ENCODE data around the gene WNT7A. TPM values are rescaled to one million over a fixed set of nuclear protein-coding genes. Genes with fewer than 3 reads are reported as not detected.

WNT7A gene
- total RNA-seq, 1 donor from 2014 or later: 1.0 TPM

DNA sequence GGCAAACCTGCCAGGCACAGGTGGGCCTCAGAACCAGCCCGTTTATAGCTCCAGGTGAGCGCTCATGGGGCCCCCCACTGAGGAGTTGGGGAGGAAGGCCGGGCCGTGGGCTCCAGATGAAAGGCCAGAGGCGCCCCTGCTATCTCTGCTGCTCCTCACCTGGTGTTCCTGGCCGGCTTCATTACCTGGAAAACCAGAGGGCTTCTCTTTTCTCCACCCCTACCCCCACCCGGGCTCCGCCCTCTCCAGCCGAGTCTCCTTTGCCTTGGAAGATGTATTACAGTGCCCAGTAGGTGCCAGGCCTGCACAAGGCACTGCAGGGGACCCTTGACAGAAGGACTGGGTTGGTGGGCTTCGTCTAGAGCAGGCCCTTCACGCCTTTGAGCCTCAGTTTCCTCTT is 111.4 kb downstream of the WNT7A start:
- H3K4me3 Mint-ChIP-seq: no peak overlapping the region
- H3K27me3 Mint-ChIP-seq (ENCODE audit: low read depth): no peaks in the 10 kb centered on the region
- H3K4me1 Mint-ChIP-seq: peaks cover 50% of the 10 kb centered on the region
- H3K27ac Mint-ChIP-seq: peak overlapping the region; percentile 30
- H3K9me3 Mint-ChIP-seq: no peaks in the 10 kb centered on the region
- no peaks in the 10 kb centered on the region for H3K36me3 Mint-ChIP-seq
- no peak for DNase-seq (ENCODE audit: low spot score in 2 of 2, unreplicated experiment in 2 of 2)
- TF ChIP-seq, protein P1, sequence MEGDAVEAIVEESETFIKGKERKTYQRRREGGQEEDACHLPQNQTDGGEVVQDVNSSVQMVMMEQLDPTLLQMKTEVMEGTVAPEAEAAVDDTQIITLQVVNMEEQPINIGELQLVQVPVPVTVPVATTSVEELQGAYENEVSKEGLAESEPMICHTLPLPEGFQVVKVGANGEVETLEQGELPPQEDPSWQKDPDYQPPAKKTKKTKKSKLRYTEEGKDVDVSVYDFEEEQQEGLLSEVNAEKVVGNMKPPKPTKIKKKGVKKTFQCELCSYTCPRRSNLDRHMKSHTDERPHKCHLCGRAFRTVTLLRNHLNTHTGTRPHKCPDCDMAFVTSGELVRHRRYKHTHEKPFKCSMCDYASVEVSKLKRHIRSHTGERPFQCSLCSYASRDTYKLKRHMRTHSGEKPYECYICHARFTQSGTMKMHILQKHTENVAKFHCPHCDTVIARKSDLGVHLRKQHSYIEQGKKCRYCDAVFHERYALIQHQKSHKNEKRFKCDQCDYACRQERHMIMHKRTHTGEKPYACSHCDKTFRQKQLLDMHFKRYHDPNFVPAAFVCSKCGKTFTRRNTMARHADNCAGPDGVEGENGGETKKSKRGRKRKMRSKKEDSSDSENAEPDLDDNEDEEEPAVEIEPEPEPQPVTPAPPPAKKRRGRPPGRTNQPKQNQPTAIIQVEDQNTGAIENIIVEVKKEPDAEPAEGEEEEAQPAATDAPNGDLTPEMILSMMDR (IDR thresholded peaks at IDR 0.05; ENCODE audit: unreplicated experiment): no peak

DNA sequence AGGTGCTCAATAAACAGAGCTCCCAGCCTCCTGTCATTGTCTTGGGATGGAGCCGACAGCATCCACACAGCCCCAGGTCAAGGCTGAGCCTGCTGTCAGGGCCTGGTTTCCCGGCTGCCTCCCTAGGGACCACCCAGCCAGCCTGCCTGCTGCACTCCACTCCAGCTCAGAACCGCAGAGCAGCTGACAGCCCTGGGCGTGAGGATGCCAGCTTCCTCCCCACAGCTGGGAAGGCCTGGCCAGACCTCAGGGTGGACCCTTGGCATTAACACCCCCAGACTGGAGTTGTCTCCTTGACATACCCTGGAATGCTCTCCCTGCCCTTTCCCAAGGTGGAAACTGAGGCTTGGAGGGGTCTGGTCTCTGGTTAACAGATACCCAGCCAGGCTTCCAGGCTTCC is 112.0 kb downstream of the WNT7A start:
- Mint-ChIP-seq H3K4me1 (peaks cover 50% of the 10 kb centered on the region), H3K27ac (peak overlapping the region; percentile 43), H3K36me3 (no peaks in the 10 kb centered on the region), H3K27me3 (ENCODE audit: low read depth) (no peaks in the 10 kb centered on the region), H3K4me3 (no peak overlapping the region), H3K9me3 (no peaks in the 10 kb centered on the region)
- TF ChIP-seq, protein P1 (IDR thresholded peaks at IDR 0.05; ENCODE audit: unreplicated experiment): no peak
- DNase-seq (ENCODE audit: low spot score in 2 of 2, unreplicated experiment in 2 of 2): no peak

DNA sequence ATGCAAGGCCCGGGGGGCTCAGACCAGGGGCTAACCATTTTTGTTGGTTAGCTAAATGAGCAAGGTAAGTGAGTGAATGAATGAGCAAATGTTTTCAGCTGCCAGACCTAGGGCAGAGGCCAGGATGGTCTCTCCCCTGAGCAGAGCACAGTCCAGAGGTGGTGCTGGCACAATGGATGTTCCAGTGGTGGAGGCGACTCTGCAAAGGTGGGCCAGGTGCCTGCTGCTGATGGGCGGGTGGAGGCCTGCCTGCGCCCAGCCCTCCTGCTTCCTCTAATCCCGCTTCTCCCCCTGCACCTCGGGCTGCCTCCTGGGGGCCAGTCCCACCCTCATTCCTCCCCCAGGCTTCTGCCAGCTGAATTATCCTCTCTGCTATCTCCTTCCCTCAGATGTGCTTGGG is 112.8 kb downstream of the WNT7A start:
- H3K4me3 Mint-ChIP-seq: no peak overlapping the region
- no peak for DNase-seq (ENCODE audit: low spot score in 2 of 2, unreplicated experiment in 2 of 2)
- peak overlapping the region; percentile 95 for H3K27ac Mint-ChIP-seq
- no peaks in the 10 kb centered on the region for H3K27me3 Mint-ChIP-seq (ENCODE audit: low read depth)
- peaks cover 50% of the 10 kb centered on the region for H3K4me1 Mint-ChIP-seq
- H3K9me3 Mint-ChIP-seq: peaks cover 3% of the 10 kb centered on the region
- TF ChIP-seq, protein P1 (IDR thresholded peaks at IDR 0.05; ENCODE audit: unreplicated experiment): no peak
- no peaks in the 10 kb centered on the region for H3K36me3 Mint-ChIP-seq

Other genes starting within 250 kb of the WNT7A start
- gene CHCHD4, start 244.8 kb upstream of the WNT7A start, total RNA-seq: 7.1 to 7.3 TPM (median 7.3 TPM) in 3 replicates
- gene TMEM43, start 245.0 kb upstream of the WNT7A start, total RNA-seq: 50.0 to 52.5 TPM (median 51.5 TPM) in 3 replicates

Data from mesothelial cell of epicardium (in vitro differentiated cells).